VCaP (cell line): ENCODE measurements around the gene ZNF273.

ENCODE experiments used
- H3K27ac ChIP-seq: fragments of 450-650 bp; 2 replicates; pipeline ENCODE4 v1.5.1; 2017
- TF ChIP-seq, protein P1 (sequence below): fragments of 450-650 bp; conservative IDR thresholded peaks from 2 replicates; pipeline ENCODE4 v1.5.1; 2017; ENCODE audit warnings: mild to moderate bottlenecking, moderate library complexity

The ZNF273 gene

DNA sequence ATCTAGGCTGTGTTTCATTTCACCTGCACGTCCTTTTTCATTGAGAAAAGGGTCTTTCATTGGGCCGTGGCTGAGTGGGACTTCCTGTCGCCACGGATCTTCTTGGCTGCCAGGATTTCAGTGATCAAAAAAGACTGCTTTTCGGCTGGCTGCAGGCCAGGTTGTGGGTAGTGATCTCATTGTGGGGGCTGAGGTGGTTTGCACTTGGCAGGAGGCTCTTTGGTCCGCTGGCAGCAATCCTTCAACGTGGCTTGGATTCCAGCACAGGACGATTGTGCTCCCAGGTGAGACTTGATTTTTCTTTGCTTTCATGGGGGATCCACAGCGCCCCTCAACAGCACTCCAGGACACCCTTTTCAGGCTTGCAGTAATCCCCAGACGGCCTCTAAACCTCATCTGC is 29.0 kb upstream of the ZNF273 start:
- TF ChIP-seq, protein P1, sequence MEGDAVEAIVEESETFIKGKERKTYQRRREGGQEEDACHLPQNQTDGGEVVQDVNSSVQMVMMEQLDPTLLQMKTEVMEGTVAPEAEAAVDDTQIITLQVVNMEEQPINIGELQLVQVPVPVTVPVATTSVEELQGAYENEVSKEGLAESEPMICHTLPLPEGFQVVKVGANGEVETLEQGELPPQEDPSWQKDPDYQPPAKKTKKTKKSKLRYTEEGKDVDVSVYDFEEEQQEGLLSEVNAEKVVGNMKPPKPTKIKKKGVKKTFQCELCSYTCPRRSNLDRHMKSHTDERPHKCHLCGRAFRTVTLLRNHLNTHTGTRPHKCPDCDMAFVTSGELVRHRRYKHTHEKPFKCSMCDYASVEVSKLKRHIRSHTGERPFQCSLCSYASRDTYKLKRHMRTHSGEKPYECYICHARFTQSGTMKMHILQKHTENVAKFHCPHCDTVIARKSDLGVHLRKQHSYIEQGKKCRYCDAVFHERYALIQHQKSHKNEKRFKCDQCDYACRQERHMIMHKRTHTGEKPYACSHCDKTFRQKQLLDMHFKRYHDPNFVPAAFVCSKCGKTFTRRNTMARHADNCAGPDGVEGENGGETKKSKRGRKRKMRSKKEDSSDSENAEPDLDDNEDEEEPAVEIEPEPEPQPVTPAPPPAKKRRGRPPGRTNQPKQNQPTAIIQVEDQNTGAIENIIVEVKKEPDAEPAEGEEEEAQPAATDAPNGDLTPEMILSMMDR, result no peak
- no peak overlapping the region for H3K27ac ChIP-seq

DNA sequence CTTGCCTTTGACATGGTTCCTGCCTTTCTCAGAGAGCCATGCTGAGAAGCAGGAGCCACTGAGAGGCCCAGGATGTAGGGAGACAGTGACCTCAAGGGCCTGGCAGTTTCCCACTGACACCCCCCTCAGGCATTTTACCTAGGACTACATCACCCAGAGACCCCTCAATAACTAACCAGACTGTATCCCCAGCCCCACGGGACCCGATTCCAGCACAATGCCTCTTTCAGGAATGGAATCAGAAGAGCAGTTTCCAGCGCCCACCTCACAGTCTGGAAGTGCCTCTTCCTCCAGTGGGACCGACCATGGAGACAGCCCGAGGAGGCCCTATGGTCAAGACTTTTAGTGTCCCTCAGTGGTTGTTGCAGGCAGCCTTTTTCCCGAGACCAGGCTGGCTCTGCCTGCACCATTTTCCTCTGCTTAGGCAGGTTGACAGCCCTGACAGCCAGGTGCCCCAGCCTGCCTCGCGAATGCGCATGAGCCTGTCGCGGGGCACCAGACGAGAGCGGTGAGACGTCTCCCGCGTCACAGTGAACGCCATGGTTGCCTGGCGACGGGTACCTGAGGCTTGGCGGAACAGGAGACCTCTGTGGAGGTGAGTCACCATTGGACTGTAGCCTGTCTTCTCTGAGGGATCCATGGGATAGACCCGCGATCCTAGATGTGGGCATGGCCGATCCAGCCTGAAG is 28.4 kb upstream of the ZNF273 start:
- H3K27ac ChIP-seq, result no peak overlapping the region
- TF ChIP-seq, protein P1, result no peak

DNA sequence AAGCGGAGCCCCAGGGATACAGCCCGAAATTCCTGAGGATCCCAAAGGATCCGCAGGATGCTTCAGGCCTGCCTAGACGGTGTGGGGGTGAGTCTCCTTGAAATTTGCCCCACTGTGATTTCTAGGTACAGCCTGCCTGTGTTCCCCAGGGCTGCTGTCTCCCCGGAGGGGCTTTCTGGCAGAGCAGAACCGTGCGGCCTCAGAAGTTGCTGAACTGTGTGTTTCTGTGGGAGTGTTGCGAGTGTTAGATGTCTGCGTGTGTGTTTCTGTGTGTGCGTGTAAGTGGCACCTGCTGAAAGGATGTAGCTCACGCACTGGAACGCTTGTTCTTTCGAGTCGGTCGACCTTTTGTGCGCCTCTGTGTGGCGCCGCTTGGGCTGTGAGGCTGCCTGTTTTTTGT is 27.8 kb upstream of the ZNF273 start:
- no peak overlapping the region for H3K27ac ChIP-seq
- TF ChIP-seq, protein P1, result no peak

DNA sequence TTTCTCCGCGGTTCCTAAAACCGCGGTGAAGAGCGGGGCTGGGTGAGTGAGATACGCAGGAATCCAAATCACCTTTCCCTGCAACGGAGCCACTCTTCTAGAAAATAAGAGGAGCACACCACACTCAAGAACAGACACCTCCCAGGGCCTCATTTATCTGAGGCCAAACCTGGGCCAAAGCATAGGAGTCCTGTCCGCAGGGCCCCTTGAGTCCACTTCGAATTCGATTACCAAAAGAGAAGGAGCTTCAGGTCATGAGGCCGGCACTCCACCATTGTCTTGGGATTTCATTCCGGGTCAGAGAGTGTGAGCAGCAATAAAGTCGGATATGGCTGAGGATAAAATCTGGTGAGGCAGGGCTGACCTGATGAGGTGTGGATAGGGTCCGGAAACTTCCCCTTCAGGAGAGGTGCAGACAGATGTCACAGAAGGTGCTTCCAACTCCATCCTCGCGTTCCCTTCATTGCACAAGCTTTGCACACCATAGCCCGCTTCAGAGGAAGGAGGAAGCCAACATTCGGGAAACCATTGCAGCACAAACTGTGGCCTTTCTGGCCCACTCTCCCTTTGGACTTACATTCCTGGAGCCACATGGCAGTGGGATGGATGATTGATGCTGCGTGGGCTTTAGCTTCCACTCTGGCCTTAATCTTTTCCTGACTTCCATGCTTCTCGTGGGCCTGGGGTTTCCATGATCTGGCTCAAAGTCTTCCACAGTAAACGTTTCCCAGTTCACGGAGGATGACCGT is 27.2 kb upstream of the ZNF273 start:
- TF ChIP-seq, protein P1, result no peak
- no peak overlapping the region for H3K27ac ChIP-seq

DNA sequence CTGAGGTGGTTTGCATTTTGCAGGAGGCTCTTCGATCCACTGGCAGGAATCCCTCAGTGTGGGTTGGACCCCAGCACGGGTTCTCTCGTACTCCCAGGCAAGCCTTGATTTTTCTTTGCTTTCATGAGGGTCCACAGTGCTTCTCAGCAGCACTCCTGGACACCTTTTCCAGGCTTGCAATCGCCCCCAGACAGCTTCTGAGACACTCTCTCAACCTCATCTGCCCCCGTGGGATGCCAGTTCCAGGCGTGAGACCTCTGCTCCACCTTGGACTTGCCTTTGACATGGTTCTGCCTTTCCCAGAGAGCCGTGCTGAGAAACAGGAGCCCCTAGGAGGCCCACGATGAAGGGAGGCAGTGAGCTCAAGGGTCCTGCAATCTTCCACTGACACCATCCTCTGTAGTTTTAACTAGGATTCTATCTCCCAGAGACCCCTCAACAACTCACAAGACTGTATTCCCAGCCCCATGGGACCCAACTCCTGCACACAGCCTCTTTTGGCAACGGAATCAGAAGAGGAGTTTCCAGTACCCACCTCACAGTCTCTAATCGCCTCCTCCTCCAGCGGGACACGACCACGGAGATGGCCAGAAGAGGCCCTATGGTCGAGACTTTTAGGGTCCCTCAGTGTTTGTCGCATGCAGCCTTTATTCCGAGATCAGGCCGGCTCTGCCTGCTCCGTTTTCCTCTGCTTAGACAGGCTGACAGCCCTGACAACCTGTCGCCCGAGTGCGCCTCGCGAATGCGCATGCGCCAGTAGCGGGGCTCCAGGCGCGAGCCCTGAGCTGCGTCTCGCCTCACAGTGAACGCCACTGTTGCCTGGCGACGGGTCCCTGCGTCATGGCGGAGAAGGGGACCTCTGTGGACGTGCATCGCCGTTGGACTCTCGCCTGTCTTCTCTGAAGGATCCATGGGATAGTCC is 26.0 kb upstream of the ZNF273 start:
- no peak overlapping the region for H3K27ac ChIP-seq
- TF ChIP-seq, protein P1, result no peak

DNA sequence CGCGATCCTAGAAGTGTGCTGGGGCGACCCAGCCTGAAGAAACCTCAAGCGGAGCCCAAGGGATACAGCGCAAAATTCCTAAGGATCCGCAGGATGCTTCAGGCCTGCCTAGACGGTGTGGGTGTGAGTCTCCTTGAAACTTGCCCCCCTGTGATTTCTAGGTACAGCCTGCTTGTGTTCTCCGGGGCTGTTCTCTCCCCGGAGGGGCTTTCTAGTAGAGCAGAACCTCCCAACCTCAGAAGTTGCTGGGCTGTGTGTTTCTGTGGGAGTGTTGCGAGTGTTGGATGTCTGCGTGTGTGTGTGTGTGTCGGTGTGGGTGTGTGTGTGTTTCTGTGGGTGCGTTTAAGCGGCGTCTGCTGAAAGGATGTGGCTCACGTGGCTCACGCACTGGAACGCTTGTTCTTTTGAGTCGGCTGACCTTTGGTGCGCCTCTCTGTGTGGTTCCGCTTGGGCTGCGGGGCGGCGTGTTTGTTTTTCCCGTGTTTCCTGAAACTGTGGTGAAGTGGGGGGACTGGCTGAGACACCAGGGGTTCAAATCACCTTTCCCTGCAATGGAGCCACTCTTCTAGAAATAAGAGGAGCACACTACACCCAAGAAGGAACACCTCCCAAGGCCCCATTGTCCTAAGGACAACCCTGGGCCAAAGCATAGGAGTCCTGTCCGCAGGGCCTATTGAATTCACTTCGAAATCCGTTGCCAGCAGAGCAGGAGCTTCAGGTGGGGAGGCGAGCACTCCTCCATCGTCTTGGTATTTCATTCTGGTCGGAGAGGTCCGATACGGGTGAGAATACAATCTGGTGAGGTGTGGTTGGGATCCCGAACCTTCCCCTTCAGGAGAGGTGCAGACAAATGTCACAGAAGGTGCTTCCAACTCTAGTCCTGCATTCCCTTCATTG is 25.1 kb upstream of the ZNF273 start:
- TF ChIP-seq, protein P1, result no peak
- no peak overlapping the region for H3K27ac ChIP-seq
